ENCODE measurements around the gene PKP1. TPM values are rescaled to one million over a fixed set of nuclear protein-coding genes. Genes with fewer than 3 reads are reported as not detected.
A peak's percentile ranks its signal among the peaks of the same experiment; 100 is the strongest.
"Not testable (repeated sequence)": the region's sequence is repeated elsewhere in the genome, so short reads cannot be mapped to it uniquely, and the experiment has no call there.

PKP1 gene
- polyA plus RNA-seq, 1 donor (not counting 4 experiments of a cell fraction or from before 2014, with no cell fraction given): 169 TPM

DNA sequence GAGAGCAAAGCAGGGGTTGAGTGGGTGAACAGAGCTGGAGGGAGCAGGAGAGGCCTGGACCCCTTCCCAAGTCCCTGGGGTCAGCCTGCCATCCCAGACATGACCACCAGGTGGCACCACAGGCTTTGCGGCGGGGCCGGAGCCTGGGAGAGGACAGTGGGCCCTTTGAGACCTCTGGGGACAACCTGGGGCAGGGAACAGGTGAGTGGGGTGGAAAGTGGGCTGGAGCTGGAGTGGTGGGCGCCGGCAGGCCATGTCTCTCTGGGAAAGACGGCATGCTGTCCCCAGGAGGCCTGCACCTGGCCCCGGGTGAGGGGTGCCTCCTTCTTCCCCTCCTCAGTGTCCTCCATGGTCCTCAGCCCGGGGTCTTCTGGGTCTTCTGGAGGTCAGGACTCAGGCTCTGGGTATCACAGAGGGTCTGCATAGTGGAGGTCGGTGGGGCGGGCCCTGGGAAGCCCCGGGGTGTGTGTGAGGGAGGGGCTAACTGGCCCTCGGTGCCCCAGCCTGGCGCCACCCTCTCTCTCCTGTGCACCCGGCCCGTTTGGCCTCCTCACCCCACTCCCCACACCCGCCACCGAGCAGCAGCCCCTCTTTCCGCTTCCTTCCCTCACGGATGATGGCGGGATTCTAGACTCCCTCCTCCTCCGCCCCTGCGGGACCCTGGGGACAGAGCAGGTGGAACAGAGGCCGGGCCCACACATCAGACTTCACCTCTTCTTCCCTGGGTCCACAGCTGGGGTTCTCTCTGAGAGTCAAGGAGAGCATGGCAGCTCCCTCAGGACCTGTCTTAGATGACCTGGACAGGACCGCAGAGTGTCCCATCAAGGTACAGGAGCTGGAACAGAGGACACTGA, 28.5 kb upstream of the PKP1 start:
- H3K79me2 ChIP-seq (ENCODE audit: control insufficient read depth, insufficient read depth, low read length): no peaks in the 10 kb centered on the region
- H3K9me1 ChIP-seq (ENCODE audit: control insufficient read depth, extremely low read depth, insufficient read depth, low read length): no peaks in the 10 kb centered on the region
- no peaks in the 10 kb centered on the region for H3K36me3 ChIP-seq (ENCODE audit: control insufficient read depth in 2 of 2, extremely low read depth in 1 of 2, insufficient read depth in 2 of 2, low read length in 2 of 2)
- no peak for DNase-seq (ENCODE audit: low read depth, low spot score)
- H3K4me1 ChIP-seq (ENCODE audit: control insufficient read depth, extremely low read depth, insufficient read depth, low read length): peaks cover 8% of the 10 kb centered on the region
- H3K4me2 ChIP-seq (ENCODE audit: control insufficient read depth, extremely low read depth, insufficient read depth, low read depth, low read length): no peak overlapping the region
- no peak overlapping the region for H3K9ac ChIP-seq (ENCODE audit: control insufficient read depth, extremely low read depth, insufficient read depth, low read length)
- no peaks in the 10 kb centered on the region for H3K27me3 ChIP-seq (ENCODE audit: control insufficient read depth, extremely low read depth, insufficient read depth, low read length)
- no peaks in the 10 kb centered on the region for H4K20me1 ChIP-seq (ENCODE audit: control insufficient read depth, extremely low read depth, insufficient read depth, low read length)
- H2AFZ ChIP-seq (ENCODE audit: control insufficient read depth, low read length): no peak overlapping the region
- FAIRE-seq: no peak
- TF ChIP-seq, protein P1, sequence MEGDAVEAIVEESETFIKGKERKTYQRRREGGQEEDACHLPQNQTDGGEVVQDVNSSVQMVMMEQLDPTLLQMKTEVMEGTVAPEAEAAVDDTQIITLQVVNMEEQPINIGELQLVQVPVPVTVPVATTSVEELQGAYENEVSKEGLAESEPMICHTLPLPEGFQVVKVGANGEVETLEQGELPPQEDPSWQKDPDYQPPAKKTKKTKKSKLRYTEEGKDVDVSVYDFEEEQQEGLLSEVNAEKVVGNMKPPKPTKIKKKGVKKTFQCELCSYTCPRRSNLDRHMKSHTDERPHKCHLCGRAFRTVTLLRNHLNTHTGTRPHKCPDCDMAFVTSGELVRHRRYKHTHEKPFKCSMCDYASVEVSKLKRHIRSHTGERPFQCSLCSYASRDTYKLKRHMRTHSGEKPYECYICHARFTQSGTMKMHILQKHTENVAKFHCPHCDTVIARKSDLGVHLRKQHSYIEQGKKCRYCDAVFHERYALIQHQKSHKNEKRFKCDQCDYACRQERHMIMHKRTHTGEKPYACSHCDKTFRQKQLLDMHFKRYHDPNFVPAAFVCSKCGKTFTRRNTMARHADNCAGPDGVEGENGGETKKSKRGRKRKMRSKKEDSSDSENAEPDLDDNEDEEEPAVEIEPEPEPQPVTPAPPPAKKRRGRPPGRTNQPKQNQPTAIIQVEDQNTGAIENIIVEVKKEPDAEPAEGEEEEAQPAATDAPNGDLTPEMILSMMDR (optimal IDR thresholded peaks at IDR 0.05 in 1 of 3, IDR thresholded peaks at IDR 0.05 in 1 of 3, conservative IDR thresholded peaks at IDR 0.05 in 1 of 3; ENCODE audit: extremely low read depth in 1 of 3, insufficient read depth in 2 of 3, low read length in 3 of 3): peak; percentile 93 to 99 (median 96)
- TF ChIP-seq EZH2 (IDR thresholded peaks at IDR 0.05; ENCODE audit: low read length): no peak
- dilution Hi-C loops (cut with MboI; ENCODE audit: extremely low pct_ligation_motif_present, low sequenced_read_pairs): no loop called here
- H3K9me3 ChIP-seq (ENCODE audit: control insufficient read depth, low read depth, low read length): no peaks in the 10 kb centered on the region
- no peak overlapping the region for H3K27ac ChIP-seq (ENCODE audit: control insufficient read depth, insufficient read depth, low read length)
- H3K4me3 ChIP-seq (ENCODE audit: control insufficient read depth in 2 of 3, extremely low read depth in 1 of 3, insufficient read depth in 2 of 3, low read depth in 1 of 3, low read length in 3 of 3): no peak overlapping the region

DNA sequence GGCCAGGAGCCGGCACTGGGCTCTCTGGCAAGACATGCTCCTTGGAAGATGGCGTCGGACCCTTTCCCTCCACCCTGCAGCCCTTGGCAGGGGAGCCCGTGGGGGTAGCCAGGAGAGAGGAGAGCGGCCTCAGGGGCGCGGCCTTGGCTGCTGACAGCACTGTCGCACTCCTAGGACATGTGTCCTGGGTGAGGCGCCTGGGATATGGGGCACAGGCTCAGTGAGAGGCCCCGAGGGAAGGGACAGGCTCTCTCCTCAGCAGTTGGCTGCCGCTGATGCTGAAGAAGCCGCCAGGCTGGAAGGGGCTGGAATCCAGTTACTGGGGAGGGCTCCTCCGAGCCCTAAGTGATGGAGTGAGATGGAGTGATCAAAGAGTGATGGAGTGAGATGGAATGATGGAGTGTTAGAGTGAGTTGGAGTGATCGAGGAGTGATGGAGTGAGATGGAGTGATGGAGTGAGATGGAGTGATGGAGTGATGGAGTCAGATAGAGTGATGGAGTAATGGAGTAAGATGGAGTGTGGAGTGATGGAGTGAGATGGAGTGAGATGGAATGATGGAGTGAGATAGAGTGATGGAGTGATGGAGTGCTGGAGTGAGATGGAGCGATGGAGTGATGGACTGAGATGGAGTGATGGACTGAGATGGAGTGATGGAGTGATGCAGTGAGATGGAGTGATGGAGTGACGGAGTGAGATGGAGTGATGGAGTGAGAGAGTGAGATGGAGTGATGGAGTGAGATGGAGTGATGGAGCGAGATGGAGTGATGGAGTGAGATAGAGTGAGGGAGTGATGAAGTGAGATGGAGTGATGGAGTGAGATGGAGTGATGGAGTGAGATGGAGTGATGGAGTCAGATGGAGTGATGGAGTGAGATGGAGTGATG, 27.6 kb upstream of the PKP1 start:
- H2AFZ ChIP-seq (ENCODE audit: control insufficient read depth, low read length): no peak overlapping the region
- H3K9ac ChIP-seq (ENCODE audit: control insufficient read depth, extremely low read depth, insufficient read depth, low read length): no peak overlapping the region
- peaks cover 17% of the 10 kb centered on the region for H3K4me1 ChIP-seq (ENCODE audit: control insufficient read depth, extremely low read depth, insufficient read depth, low read length)
- FAIRE-seq (no peak), DNase-seq (ENCODE audit: low read depth, low spot score) (no peak)
- H3K4me3 ChIP-seq (ENCODE audit: control insufficient read depth in 2 of 3, extremely low read depth in 1 of 3, insufficient read depth in 2 of 3, low read depth in 1 of 3, low read length in 3 of 3): no peak overlapping the region
- no peaks in the 10 kb centered on the region for H3K36me3 ChIP-seq (ENCODE audit: control insufficient read depth in 2 of 2, extremely low read depth in 1 of 2, insufficient read depth in 2 of 2, low read length in 2 of 2)
- H3K9me3 ChIP-seq (ENCODE audit: control insufficient read depth, low read depth, low read length): no peaks in the 10 kb centered on the region
- H4K20me1 ChIP-seq (ENCODE audit: control insufficient read depth, extremely low read depth, insufficient read depth, low read length): no peaks in the 10 kb centered on the region
- no peak overlapping the region for H3K4me2 ChIP-seq (ENCODE audit: control insufficient read depth, extremely low read depth, insufficient read depth, low read depth, low read length)
- no peak overlapping the region for H3K27ac ChIP-seq (ENCODE audit: control insufficient read depth, insufficient read depth, low read length)
- no peaks in the 10 kb centered on the region for H3K27me3 ChIP-seq (ENCODE audit: control insufficient read depth, extremely low read depth, insufficient read depth, low read length)
- TF ChIP-seq, protein P1 (optimal IDR thresholded peaks at IDR 0.05 in 1 of 3, IDR thresholded peaks at IDR 0.05 in 1 of 3, conservative IDR thresholded peaks at IDR 0.05 in 1 of 3; ENCODE audit: extremely low read depth in 1 of 3, insufficient read depth in 2 of 3, low read length in 3 of 3): no peak
- no peak for TF ChIP-seq EZH2 (IDR thresholded peaks at IDR 0.05; ENCODE audit: low read length)
- H3K9me1 ChIP-seq (ENCODE audit: control insufficient read depth, extremely low read depth, insufficient read depth, low read length): no peaks in the 10 kb centered on the region
- dilution Hi-C loops (cut with MboI; ENCODE audit: extremely low pct_ligation_motif_present, low sequenced_read_pairs): no loop called here
- no peaks in the 10 kb centered on the region for H3K79me2 ChIP-seq (ENCODE audit: control insufficient read depth, insufficient read depth, low read length)

GRCh38 chr1:201258132-201258531, 25.2 kb upstream of the PKP1 start:
- dilution Hi-C loops (cut with MboI; ENCODE audit: extremely low pct_ligation_motif_present, low sequenced_read_pairs); FAIRE-seq; H2AFZ ChIP-seq (ENCODE audit: control insufficient read depth, low read length): not testable (repeated sequence)

More at GRCh38 chr1:201258132-201258531, 25.2 kb upstream of the PKP1 start:
- H4K20me1 ChIP-seq (ENCODE audit: control insufficient read depth, extremely low read depth, insufficient read depth, low read length); H3K9ac ChIP-seq (ENCODE audit: control insufficient read depth, extremely low read depth, insufficient read depth, low read length); DNase-seq (ENCODE audit: low read depth, low spot score); H3K9me1 ChIP-seq (ENCODE audit: control insufficient read depth, extremely low read depth, insufficient read depth, low read length); H3K9me3 ChIP-seq (ENCODE audit: control insufficient read depth, low read depth, low read length); H3K27me3 ChIP-seq (ENCODE audit: control insufficient read depth, extremely low read depth, insufficient read depth, low read length); H3K27ac ChIP-seq (ENCODE audit: control insufficient read depth, insufficient read depth, low read length); H3K4me2 ChIP-seq (ENCODE audit: control insufficient read depth, extremely low read depth, insufficient read depth, low read depth, low read length); H3K4me3 ChIP-seq (ENCODE audit: control insufficient read depth in 2 of 3, extremely low read depth in 1 of 3, insufficient read depth in 2 of 3, low read depth in 1 of 3, low read length in 3 of 3); H3K79me2 ChIP-seq (ENCODE audit: control insufficient read depth, insufficient read depth, low read length); H3K36me3 ChIP-seq (ENCODE audit: control insufficient read depth in 2 of 2, extremely low read depth in 1 of 2, insufficient read depth in 2 of 2, low read length in 2 of 2): not testable (repeated sequence)
- H3K4me1 ChIP-seq (ENCODE audit: control insufficient read depth, extremely low read depth, insufficient read depth, low read length): peaks cover 29% of the 10 kb centered on the region
